ENCODE measurements around the gene DDX47. TPM values are rescaled to one million over a fixed set of nuclear protein-coding genes. Genes with fewer than 3 reads are reported as not detected.
"Not testable (repeated sequence)": the region's sequence is repeated elsewhere in the genome, so short reads cannot be mapped to it uniquely, and the experiment has no call there.

Gene DDX47
- total RNA-seq, 1 donor from 2014 or later = 48.0 TPM

GRCh38 chr12:12797794-12798152 lies 15.4 kb upstream of the DDX47 start:
- no peak for DNase-seq (ENCODE audit: extremely low spot score, unreplicated experiment)
- TF ChIP-seq CTCF (IDR thresholded peaks at IDR 0.05) = no peak
- no peak overlapping the region for H3K4me3 Mint-ChIP-seq (ENCODE audit: unreplicated experiment)
- H3K9me3 Mint-ChIP-seq (ENCODE audit: unreplicated experiment) = no peaks in the 10 kb centered on the region
- H3K27ac Mint-ChIP-seq (ENCODE audit: unreplicated experiment) = no peak overlapping the region
- no peaks in the 10 kb centered on the region for H3K27me3 Mint-ChIP-seq (ENCODE audit: unreplicated experiment)
- no peaks in the 10 kb centered on the region for H3K36me3 Mint-ChIP-seq (ENCODE audit: unreplicated experiment)
- peaks cover 12% of the 10 kb centered on the region for H3K4me1 Mint-ChIP-seq (ENCODE audit: unreplicated experiment)

- Mint-ChIP-seq H3K36me3 (ENCODE audit: unreplicated experiment) (no peaks in the 10 kb centered on the region), H3K4me3 (ENCODE audit: unreplicated experiment) (no peak overlapping the region), H3K27ac (ENCODE audit: unreplicated experiment) (no peak overlapping the region), H3K27me3 (ENCODE audit: unreplicated experiment) (no peaks in the 10 kb centered on the region), H3K9me3 (ENCODE audit: unreplicated experiment) (no peaks in the 10 kb centered on the region), H3K4me1 (ENCODE audit: unreplicated experiment) (peaks cover 18% of the 10 kb centered on the region)
- no peak for DNase-seq (ENCODE audit: extremely low spot score, unreplicated experiment)
- no peak for TF ChIP-seq CTCF (IDR thresholded peaks at IDR 0.05)
Observed at GRCh38 chr12:12798480-12798879, 14.7 kb upstream of the DDX47 start.

GRCh38 chr12:12799163-12799920 lies 13.8 kb upstream of the DDX47 start:
- Mint-ChIP-seq H3K9me3 (ENCODE audit: unreplicated experiment) (no peaks in the 10 kb centered on the region), H3K36me3 (ENCODE audit: unreplicated experiment) (no peaks in the 10 kb centered on the region), H3K27ac (ENCODE audit: unreplicated experiment) (no peak overlapping the region), H3K27me3 (ENCODE audit: unreplicated experiment) (no peaks in the 10 kb centered on the region), H3K4me3 (ENCODE audit: unreplicated experiment) (no peak overlapping the region), H3K4me1 (ENCODE audit: unreplicated experiment) (peaks cover 26% of the 10 kb centered on the region)
- DNase-seq (ENCODE audit: extremely low spot score, unreplicated experiment) = no peak
- no peak for TF ChIP-seq CTCF (IDR thresholded peaks at IDR 0.05)

- no peak for DNase-seq (ENCODE audit: extremely low spot score, unreplicated experiment)
- Mint-ChIP-seq H3K9me3 (ENCODE audit: unreplicated experiment) (no peaks in the 10 kb centered on the region), H3K4me3 (ENCODE audit: unreplicated experiment) (no peak overlapping the region), H3K4me1 (ENCODE audit: unreplicated experiment) (peaks cover 33% of the 10 kb centered on the region), H3K27ac (ENCODE audit: unreplicated experiment) (no peak overlapping the region), H3K27me3 (ENCODE audit: unreplicated experiment) (no peaks in the 10 kb centered on the region), H3K36me3 (ENCODE audit: unreplicated experiment) (no peaks in the 10 kb centered on the region)
- no peak for TF ChIP-seq CTCF (IDR thresholded peaks at IDR 0.05)
Observed at GRCh38 chr12:12800406-12801180, 12.6 kb upstream of the DDX47 start.

- not testable (repeated sequence) for H3K4me3 Mint-ChIP-seq (ENCODE audit: unreplicated experiment); H3K9me3 Mint-ChIP-seq (ENCODE audit: unreplicated experiment); H3K27me3 Mint-ChIP-seq (ENCODE audit: unreplicated experiment); H3K36me3 Mint-ChIP-seq (ENCODE audit: unreplicated experiment); DNase-seq (ENCODE audit: extremely low spot score, unreplicated experiment)
- peaks cover 33% of the 10 kb centered on the region for H3K4me1 Mint-ChIP-seq (ENCODE audit: unreplicated experiment)
- H3K27ac Mint-ChIP-seq (ENCODE audit: unreplicated experiment) = peak overlapping the region; percentile 36
Observed at GRCh38 chr12:12801656-12802055, 11.5 kb upstream of the DDX47 start.

Data from osteocyte (in vitro differentiated cells).